SK-N-DZ (cell line): Measurements from ENCODE around the gene PDZD4. TPM values are rescaled to one million over a fixed set of nuclear protein-coding genes. Genes with fewer than 3 reads are reported as not detected.

Experiments
- DNase-seq: peaks from one replicate; pipeline ENCODE4 v3.0.0-alpha.2; 2015; ENCODE audit warnings: low spot score
- polyA plus RNA-seq, 2 experiments: library from polyadenylated mRNA; depleted of rRNA; stranded (reverse); fragments of >200 nt; gene quantifications; 2 replicates each; pipeline ENCODE4 v1.2.3, GENCODE V29; 2014

Gene PDZD4, protein sequence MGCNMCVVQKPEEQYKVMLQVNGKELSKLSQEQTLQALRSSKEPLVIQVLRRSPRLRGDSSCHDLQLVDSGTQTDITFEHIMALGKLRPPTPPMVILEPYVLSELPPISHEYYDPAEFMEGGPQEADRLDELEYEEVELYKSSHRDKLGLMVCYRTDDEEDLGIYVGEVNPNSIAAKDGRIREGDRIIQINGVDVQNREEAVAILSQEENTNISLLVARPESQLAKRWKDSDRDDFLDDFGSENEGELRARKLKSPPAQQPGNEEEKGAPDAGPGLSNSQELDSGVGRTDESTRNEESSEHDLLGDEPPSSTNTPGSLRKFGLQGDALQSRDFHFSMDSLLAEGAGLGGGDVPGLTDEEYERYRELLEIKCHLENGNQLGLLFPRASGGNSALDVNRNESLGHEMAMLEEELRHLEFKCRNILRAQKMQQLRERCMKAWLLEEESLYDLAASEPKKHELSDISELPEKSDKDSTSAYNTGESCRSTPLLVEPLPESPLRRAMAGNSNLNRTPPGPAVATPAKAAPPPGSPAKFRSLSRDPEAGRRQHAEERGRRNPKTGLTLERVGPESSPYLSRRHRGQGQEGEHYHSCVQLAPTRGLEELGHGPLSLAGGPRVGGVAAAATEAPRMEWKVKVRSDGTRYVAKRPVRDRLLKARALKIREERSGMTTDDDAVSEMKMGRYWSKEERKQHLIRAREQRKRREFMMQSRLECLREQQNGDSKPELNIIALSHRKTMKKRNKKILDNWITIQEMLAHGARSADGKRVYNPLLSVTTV
- 45.5 and 63.5 TPM in 2 replicates for polyA plus RNA-seq (2014; cell fraction: cytosol; rRNA removed)
- polyA plus RNA-seq (2014; cell fraction: nucleus; rRNA removed): 267 and 281 TPM in 2 replicates

DNA sequence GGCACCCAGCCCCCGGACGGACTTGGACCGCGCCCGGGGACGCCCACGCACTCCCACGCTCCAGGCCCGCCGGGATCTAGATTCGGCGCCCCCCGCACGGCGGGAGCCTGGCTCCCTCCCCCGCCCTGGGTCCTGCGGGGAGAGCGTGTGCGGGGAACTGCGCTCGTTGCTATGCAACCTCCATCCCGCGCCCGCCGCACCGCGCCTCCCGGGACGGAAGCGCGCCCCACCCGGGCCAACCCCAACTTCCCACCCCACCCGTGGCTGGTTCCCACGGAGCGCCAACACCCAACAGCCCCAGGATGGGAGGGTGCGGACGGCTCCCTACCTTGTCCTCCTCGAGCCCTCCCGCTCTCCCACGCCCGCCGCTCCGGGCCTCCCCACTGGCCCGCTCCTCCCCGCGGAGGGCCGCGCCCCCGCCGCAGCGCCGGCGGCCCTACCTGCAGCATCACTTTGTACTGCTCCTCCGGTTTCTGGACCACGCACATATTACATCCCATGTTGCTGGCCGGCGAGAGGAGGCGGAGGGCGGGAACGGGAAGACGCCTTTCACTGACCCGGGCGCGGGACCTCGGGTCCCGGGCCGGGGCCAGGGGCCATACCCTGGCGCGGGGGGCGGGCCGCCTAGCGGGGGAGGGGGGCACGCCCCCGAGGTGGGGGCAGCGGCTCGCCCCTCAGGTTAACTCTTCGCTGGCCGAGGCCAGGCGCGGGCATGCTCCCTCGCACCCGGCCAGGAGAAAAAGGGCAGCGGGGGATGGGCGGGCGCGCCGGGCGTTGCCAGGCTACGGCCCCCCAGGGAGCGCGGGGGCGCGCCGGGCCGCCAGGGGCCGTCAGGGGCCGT is at the start of gene PDZD4:
TSS of gene PDZD4 (minus strand) at position 746 of the 841 bp plus-strand sequence. CDS start at position 500, 246 bp downstream.
- DNase-seq: peak; percentile 46

DNA sequence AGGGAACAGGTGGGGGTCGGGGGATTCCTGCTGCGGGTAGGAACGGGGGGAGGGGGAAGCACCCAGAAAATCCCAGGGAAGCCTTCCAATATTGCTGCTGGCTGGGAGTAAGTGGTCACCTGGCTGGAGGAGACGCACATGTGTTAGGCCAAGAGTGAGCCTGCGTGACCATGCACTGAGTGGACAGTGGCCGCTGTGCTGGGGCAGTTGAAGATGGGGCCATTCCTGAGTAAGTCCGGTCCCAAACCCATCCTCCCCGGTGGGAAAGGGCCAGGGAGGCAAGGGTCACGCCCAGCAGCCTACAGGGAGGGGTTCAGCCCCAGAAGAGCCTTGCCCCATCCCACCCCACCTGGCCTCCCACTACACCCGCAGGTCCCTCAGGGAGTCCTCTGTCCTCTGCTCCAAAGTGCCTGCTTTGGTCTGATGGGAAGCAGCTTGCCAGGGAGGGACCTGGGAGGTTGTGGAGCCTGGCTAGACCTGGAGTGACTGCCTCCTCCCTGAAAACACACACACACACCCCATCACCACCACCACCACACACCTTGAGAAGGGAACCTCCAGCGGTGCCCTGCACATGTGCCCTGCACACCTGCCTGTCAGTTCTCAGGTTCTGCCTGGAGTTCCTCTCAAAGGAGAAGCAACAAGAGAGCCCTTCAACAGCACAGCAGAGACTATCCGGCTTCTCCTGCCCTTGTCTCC is 49.5 kb upstream of the PDZD4 start:
- no peak for DNase-seq

DNA sequence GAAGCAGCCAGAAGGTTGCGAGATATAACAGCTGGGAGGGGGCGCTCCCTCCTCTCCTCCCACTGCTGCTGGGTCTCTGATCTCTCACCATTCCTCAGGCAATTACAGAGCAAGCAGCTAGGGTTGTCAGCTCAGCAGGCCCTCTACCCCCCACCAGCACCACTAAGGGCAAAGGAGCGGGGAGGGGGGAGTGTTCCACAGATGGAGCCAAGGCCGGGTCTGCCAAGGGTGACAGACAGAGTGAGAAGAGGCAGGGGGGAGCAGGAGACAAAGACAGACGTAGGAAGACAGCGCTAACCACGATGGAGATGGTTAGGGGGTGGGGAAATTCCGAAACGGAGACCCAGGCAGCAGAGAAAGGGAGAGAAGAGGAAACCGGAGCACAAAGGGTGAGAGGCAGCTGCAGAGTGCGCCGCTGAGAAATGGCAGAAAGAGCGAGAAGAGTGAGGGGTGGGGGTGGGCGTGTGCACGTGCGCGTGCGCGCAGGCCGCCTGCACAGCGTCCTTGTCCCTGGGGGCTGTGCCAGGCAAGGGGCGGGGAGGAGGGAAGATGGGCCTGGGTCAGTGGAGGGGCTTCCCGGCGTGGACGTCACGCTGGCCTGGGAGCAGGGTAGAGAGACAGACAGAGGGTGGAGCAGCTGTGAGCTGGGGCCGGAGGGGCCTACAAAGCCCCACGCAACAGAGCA is 48.8 kb upstream of the PDZD4 start:
- DNase-seq: peak; percentile 75

DNA sequence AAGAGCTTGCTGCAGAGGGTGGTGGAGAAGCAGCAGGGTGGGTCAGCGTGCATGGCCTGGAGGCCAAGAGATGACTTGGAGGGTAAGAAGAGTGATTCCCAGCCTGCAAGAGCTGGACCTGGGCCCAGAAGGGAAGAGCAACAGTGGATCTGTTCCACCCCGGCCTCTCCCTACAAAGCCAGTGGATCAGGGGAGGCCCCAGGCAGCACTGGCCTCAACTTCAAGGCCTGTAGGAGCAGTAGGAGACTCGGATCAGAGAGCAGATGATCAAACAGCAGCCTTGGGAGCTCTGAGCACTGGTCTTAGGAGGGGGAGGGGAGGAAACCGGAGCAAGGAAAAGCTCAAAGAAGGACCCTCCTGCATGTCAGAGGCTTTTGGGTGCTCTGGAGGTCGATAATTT is 48.0 kb upstream of the PDZD4 start:
- DNase-seq: no peak

DNA sequence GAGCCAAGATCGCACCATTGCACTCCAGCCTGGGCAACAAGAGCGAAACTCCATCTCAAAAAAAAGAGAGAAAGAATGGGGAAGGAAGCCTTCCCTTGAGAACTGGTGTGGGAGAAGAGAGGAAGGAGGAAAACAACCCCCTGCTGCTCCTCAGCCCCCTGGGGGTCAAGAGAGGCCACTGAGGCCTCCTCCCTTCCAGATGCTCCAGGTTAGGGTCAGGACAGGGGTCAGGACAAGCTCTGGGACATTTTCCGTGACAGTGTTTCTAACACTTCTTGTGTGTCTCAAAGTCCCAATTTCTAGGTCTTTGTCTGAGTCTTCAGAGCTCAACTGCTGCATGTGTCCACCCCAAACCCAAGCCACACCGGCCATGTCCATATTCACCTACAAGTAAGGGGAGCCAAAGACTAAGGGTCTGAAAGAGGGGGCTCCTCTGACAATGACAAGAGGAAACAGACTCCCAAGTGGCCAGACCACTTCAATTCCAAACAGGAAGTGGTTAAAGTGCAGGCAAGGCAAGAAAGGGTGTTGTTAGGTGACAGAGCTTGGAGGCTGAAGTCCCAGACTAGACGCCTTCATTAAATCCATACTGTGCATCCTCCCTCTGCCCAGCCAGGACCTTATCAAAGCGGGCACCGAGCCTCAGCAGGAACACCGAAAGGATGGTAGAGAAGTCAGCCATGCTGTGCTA is 47.4 kb upstream of the PDZD4 start:
- DNase-seq: no peak

DNA sequence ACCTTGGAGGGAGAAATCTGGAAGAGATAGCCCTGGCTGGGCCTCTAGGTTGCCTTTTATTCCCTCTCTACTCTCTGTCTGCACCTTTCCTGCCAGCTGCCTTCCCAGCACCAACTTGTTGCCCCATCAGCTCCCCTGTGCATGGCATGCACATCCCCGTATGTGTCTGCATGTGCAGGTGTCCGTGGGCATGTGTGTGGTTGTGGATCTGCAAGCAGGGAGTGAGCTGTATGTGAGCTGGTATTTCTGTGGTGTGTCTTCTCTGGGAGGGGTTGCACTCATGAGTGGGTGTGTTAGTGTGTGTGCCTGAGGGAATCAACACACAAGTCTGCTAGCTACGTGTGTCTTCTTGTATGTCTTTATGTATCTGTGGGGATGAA is 45.8 kb upstream of the PDZD4 start:
- DNase-seq: no peak

DNA sequence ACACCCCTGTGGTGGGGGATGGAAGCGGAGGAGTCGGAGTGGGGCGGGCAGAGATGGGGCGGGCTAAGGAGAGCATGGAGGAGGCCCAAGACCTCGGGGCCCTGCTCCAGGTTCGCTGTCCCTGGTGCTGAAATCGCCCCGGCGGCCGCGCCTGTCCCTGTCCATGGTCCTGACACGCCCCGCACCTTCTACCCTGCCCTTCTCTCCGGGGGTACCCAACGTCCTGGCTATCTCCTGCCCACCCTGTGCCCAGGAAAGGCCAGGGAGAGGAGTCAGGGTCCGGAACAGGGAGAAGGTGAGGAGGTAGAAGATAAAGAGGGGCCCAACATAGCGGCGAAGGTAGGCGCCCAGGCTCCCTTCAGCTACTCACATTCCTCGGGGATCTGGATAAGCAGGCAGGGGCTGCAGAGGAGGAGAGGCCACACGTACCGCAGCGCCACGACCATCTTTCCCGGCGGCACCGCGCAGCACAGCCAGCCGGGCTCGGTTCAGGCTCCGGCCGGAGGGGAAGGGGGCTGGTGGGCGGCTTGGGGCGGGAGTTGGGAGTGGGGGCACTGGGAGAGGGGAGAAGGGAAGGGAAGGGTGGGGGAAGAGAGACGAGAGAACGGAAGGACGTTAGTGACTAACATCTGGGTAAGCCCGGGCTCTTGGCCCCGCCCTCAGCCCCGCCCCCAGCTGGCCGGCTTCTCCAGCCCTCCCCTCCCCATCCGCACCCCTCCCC is 45.2 kb upstream of the PDZD4 start:
- DNase-seq: no peak

DNA sequence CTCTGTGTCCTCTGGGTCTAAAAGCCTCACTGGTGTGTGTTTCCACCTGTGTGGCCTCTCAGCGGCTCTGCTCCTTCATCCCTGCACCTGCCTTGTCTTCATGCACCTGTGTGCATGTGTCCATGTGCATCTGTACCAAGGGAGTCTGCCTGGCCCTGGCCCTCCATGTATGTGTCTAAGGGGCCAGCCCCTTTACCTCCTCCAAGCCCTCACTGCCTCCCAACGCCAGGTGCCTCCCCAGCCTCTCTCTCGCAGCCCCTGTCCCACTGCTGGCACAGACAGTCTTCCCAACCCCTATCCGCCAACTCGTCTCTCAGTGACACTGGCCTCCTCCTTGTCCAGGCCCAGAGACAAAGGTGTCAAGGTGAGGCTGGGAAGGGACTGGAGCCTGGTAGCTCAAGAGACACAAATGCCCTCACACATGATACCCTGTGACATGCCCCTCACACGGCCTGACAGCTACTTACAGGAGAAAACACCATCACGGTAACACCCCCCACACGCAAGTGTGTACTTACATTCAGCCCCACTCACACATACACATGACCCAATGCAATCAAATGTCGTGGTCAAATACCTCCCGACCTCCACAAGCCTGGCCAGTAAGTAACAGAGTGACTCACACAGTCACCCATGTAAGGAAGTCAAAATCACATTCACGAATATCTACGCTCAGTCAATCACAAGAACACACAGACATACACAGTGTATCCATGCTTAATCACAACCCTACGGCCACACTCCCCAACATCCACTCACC is 44.2 kb upstream of the PDZD4 start:
- DNase-seq: no peak

DNA sequence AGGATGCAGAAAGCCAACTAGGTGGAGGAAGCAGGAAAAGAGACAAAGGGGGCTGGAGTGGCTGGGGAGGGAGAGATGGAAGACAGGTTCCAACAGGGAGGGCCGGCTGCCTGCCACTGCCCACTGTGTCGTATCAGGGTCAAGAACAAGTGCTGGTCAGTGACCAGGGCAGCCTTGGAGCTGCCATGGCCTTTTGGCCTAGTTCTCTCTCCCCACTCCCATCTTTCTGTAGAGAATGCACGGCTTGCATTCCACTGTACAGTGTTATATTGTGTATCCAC is 43.7 kb upstream of the PDZD4 start:
- DNase-seq: no peak

DNA sequence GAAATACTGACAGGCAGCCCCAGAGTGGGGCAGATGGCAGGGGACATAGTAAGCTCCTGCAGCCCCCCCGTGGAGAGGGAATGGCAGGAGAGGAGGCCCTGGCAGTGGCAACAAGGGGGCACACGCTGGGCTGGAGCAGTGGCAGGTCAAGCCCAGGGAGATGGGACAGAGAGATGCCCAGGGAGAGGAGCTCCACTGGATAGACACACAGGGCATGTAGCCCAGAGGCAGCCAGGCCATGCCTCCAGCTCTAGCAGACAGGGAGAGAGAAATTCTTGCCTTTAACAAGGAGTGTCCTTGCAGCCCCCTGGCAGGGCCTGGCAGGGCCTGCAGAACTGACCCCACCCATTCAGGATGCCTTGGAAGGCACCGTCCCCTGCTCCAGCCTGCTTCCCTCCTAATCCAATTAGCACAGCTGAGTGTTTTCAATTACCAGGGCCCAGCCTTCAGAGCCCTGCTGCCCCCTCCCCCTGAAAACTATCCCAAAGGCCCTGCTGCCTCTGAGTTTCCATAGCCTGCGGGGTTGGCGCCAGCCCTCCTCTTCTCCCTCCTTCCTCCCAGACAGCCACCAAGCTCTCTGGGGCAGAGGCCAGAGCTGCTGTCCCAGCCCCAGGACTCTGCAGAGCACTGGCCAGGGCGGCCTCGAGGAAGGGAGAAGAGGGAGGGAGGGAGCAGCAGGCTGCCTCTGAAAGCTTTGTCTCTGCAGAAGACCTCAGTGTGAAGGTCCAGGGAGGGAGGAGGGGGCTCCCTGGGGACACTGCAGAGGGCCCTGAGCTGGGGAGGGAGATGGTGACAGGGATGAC is 43.1 kb upstream of the PDZD4 start:
- peak; percentile 94 for DNase-seq

DNA sequence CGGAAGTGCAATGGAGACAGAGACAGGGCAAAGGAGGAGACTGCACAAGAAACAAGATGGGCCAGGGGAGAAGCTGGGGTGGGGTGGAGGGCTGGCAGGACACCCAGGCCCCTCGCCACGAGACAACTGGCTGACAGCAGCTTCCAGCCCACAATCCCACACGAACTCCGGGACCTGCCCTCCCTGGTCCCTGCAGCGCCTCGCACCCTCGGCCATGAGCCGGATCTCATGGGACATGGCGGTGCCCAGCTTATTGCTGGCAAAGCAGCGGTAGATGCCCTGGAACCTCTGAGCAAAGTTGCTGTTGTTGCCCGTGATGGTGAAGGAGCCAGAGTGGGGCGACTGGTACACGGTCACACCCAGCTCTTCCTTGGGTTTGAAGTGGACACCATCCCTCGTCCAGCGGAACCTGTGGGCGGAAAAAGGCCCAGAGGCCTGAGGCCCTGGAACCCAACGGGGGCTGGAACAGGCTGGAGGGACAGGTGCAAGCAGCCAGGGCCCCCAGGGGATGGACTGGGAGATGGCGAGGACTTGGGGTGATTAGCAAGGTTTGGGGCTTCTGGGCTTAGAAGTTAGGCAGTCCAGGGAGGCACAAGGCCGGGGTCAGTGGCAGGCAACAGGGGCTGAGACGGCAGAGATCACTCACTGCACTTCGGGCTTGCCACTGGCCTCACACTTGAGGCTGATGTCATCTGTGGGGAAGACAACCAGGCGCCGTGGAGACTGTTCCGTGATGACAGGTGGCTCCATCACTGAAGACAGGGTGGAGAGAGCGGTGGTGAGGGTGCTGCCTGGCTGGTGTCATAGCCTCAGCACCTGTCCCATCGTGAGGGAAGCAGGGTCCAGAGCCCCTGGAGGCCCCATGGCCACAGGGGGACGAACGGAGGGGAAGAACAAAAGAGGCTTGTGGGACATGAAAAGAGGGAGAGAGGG is 41.9 kb upstream of the PDZD4 start:
- DNase-seq: peak; percentile 54

DNA sequence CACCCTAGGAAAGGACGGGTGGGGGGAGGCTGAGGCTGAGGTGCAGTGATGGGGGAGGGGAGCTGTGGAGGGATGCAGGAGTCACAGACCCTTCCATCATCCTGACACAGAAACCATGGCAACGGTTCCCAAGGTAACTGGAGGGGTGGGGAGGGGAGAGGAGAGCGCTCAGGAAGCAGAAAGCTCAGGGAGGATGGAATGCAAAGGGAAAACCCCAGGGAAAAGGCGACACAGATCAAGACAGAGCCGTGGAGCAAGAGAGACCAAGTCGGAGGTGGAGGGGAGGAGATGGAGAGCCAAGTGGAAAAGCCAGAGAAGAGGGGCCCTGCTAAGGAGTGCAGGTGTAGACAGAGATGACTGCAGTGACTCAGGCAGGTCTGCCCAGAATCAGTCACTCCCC is 41.1 kb upstream of the PDZD4 start:
- DNase-seq: peak; percentile 87

DNA sequence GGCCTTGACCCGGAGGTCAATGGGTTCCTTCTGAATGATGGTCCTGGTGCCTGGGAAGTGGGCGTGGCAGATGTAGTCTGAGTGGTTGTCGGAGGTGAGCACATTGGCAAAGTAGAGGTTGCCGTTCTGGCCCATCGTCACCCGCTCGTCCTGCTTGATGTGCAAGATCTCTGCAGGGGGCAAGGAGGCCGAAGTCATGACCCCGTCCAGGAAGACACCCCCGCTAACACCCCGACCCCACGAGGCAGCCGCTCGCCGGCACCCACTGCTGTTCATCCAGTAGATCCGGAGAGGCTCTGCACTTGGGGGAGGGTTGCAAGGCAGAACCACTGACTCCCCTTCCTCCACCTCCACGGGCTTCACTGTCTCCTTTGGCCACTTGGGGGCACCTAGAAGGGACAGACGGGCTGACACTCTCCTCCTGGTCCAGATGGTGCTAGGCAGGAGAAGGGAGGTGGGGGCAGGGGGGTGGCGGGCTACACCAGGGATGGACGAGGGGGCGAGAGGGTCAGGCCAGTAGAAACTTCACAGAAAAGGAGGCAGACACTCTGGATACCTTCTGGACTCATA is 40.5 kb upstream of the PDZD4 start:
- DNase-seq: no peak

DNA sequence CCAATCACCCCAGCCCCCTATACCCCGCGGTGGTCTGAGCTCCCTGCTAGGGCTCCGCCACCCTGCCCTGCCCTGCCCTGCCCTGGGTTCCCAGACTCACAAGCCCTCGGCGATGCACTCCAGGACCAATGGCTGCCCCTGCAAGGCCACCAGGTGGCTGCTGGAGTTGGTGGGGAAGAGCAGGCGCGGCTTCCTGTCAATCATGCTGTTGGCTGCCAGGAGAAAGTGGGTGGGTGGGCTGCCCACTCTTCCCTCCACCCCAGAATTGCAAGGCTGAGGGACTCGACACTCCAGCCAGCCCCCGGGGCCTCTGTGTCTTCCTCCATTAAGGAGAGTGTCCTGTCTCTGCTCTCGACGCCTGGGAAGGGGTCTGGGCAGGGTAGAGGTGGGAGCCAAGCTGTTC is 39.9 kb upstream of the PDZD4 start:
- no peak for DNase-seq

DNA sequence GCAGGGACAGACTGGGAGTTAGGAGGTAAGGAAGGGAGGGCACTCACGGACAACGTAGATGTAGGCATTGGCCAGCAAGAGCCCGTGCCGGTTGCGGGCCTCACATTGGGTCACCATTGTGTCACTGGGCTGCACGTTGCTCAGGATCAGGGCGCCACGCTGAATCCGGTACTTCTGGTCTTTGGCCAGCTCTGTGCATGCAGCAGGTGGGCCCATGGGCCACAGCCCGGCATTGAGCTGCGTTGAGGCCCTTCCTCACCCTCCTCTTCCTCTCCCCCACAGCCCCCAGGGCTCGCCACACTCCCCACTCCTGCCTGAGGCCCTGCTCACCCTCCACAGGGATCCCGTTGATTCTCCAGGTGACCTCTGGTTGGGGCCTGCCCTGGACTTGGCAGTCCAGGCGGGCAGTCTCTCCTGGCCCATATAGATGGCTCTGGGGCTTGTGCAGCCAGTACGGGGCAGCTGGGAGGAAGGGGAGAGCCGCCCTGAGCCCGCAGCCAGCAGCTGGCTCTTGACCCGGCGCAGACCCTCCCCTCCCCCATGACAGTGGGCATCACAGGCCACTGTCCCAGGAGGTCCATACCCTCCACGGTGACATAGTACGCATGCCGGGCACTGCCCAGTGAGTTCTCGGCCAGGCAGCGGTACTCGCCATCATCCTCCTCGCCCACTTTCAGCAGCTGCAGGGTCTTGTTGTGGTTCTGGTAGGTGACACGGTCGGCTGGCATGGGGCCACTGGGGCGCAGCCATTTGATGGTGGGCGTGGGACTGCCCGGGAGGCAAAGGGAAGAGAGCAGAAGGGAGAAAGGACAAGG is 39.3 kb upstream of the PDZD4 start:
- no peak for DNase-seq
